K562 (cell line): ENCODE data around the gene KRT14. TPM values are rescaled to one million over a fixed set of nuclear protein-coding genes. Genes with fewer than 3 reads are reported as not detected.

Source experiments
- ATAC-seq: fragments of 200-7000 bp; cut with Tn5 transposase; 3 replicates; pipeline ENCODE4 v1.9.1; 2020; ENCODE audit warnings: moderate library complexity
- Bru-seq: library from RNA; stranded (reverse); fragments of 400-500 nt; gene quantifications from one replicate; lab custom pipeline; 2021; lab: Mats Ljungman, UMichigan
- BruChase-seq, 2 experiments: library from RNA; stranded (reverse); fragments of 400-500 nt; gene quantifications; one replicate each; lab custom pipeline; 2021; lab: Mats Ljungman, UMichigan
- BruUV-seq: library from RNA; stranded (reverse); fragments of 400-500 nt; replicated peaks from 2 replicates; lab custom pipeline; 2021; lab: Mats Ljungman, UMichigan
- CTCF ChIA-PET: fragments of 300-600 bp; formaldehyde crosslinking; extraction: SDS; loops from one replicate; lab custom pipeline; 2021; ENCODE audit warnings: low intra/inter-chr PET ratio; lab: Yijun Ruan, JAX
- POLR2A ChIA-PET: fragments of 300-600, 350-650 bp; sonication (Branson Sonifier 250); formaldehyde crosslinking; extraction: SDS; loops from one replicate; lab custom pipeline; 2021; ENCODE audit warnings: antibody characterized with exemption, inconsistent platforms; lab: Yijun Ruan, JAX
- DNase-seq, 4 experiments: peaks; one replicate each; pipeline versions ENCODE4 v3.0.0 to v3.0.0-alpha.2; 2011 to 2018; ENCODE audit warnings: low spot score in 3 of 4, mixed read lengths in 3 of 4; ENCODE audit errors: extremely low read depth in 1 of 4
- FAIRE-seq: peaks from 2 replicates; lab custom pipeline; 2011; peaks lifted over from hg19 to GRCh38; lab: Jason Lieb, UNC
- H2AFZ ChIP-seq: 2 replicates; pipeline ENCODE4 v1.6.0; 2011; ENCODE audit warnings: low read depth, low read length, control low read depth, inconsistent platforms
- H3K27ac ChIP-seq: fragments of 200-600 bp; 3 replicates; pipeline ENCODE4 v1.8.0; 2011; ENCODE audit warnings: low read depth, mild to moderate bottlenecking, control low read depth, inconsistent platforms, low read length, moderate library complexity, mixed read lengths; ENCODE audit errors: extremely low read depth
- H3K27me3 ChIP-seq, 2 experiments: fragments of 300-600 bp in 1 of 2; 2 replicates in 1 of 2; 3 replicates in 1 of 2; pipeline versions ENCODE4 v1.6.0 to v1.8.0; 2011; ENCODE audit warnings: inconsistent platforms in 2 of 2, low read length in 2 of 2, mild to moderate bottlenecking in 1 of 2, mixed read lengths in 1 of 2, moderate library complexity in 1 of 2; ENCODE audit not compliant: control insufficient read depth in 2 of 2, insufficient read depth in 2 of 2
- H3K36me3 ChIP-seq: fragments of 300-600 bp; 3 replicates; pipeline ENCODE4 v1.8.0; 2011; ENCODE audit warnings: mild to moderate bottlenecking, low read length, inconsistent platforms; ENCODE audit not compliant: control insufficient read depth, insufficient read depth
- H3K4me1 ChIP-seq, 2 experiments: fragments of 200-600 bp in 1 of 2; replicated peaks in 1 of 2; 2 replicates in 1 of 2; 3 replicates in 1 of 2; pipeline versions ENCODE4 v1.5.1 to v1.8.0; 2011; ENCODE audit warnings: inconsistent platforms in 2 of 2, low read length in 2 of 2, mild to moderate bottlenecking in 1 of 2, mixed read lengths in 1 of 2, moderate library complexity in 1 of 2; ENCODE audit not compliant: control insufficient read depth in 2 of 2, insufficient read depth in 2 of 2
- H3K4me2 ChIP-seq: 2 replicates; pipeline ENCODE4 v1.6.1; 2011; ENCODE audit warnings: low read length, control low read depth, inconsistent platforms, mixed read lengths; ENCODE audit not compliant: insufficient read depth
- H3K4me3 ChIP-seq: fragments of 200-600 bp; sonication (generic), shearing (Covaris generic); 2 replicates; pipeline ENCODE4 v1.5.1; 2016; ENCODE audit warnings: control low read depth, inconsistent platforms
- H3K79me2 ChIP-seq: fragments of 200-600 bp; 3 replicates; pipeline ENCODE4 v1.8.0; 2011; ENCODE audit warnings: low read length, inconsistent platforms; ENCODE audit not compliant: control insufficient read depth, insufficient read depth
- H3K9ac ChIP-seq, 2 experiments: 2 replicates each; pipeline versions ENCODE4 v1.6.0 to v1.6.1; 2011; ENCODE audit warnings: low read depth in 2 of 2, low read length in 2 of 2, control low read depth in 1 of 2, inconsistent platforms in 1 of 2, mild to moderate bottlenecking in 1 of 2, mixed read lengths in 1 of 2; ENCODE audit not compliant: insufficient read depth in 1 of 2
- H3K9me1 ChIP-seq: one replicate; pipeline ENCODE4 v1.6.0; 2011; ENCODE audit warnings: inconsistent platforms, mild to moderate bottlenecking, low read length, moderate library complexity; ENCODE audit not compliant: control insufficient read depth, insufficient read depth
- H3K9me3 ChIP-seq: replicated peaks from 2 replicates; pipeline ENCODE4 v1.5.1; 2011; ENCODE audit warnings: low read depth, low read length, inconsistent platforms; ENCODE audit not compliant: control insufficient read depth, insufficient read depth
- H4K20me1 ChIP-seq: replicated peaks from 2 replicates; pipeline ENCODE4 v1.6.1; 2011; ENCODE audit warnings: low read length, inconsistent platforms, mixed read lengths; ENCODE audit not compliant: control insufficient read depth, insufficient read depth
- ETV1 ChIP-seq: fragments of 450-650 bp; conservative IDR thresholded peaks from 2 replicates; pipeline ENCODE4 v1.6.1; 2016; ENCODE audit warnings: missing genetic modification characterization, control low read depth, low read depth, missing compliant biosample characterization
- GABPA ChIP-seq: fragments of 200-800 bp; sonication (Bioruptor generic); conservative IDR thresholded peaks from 2 replicates; pipeline ENCODE4 v1.6.1; 2016; ENCODE audit warnings: low read depth, missing genetic modification characterization, missing compliant biosample characterization
- IFI16 ChIP-seq: fragments of 250-450 bp; sonication (Bioruptor Pico); IDR thresholded peaks from 2 replicates; pipeline ENCODE4 v2.1.2; 2022; ENCODE audit warnings: mild to moderate bottlenecking, inconsistent platforms
- KLF13 ChIP-seq: fragments of 450-650 bp; IDR thresholded peaks from 2 replicates; pipeline ENCODE4 v1.6.1; 2016; ENCODE audit warnings: missing genetic modification characterization, low read depth, mild to moderate bottlenecking, missing compliant biosample characterization, moderate library complexity, borderline replicate concordance
- NBN ChIP-seq: fragments of 450-650 bp; IDR thresholded peaks from 2 replicates; pipeline ENCODE4 v1.6.1; 2016; ENCODE audit warnings: low read depth, mild to moderate bottlenecking
- NR1H2 ChIP-seq: sonication (generic); formaldehyde crosslinking; IDR thresholded peaks from 2 replicates; pipeline ENCODE4 v1.4.0; 2020; ENCODE audit warnings: mild to moderate bottlenecking, missing genetic modification reagents
- PRPF4 ChIP-seq: fragments of 200-400 bp; formaldehyde crosslinking; IDR thresholded peaks from one replicate; pipeline ENCODE4 v1.6.1; 2017; ENCODE audit warnings: low read length, low read depth, mild to moderate bottlenecking; ENCODE audit not compliant: insufficient read depth, poor library complexity, severe bottlenecking
- PTRF ChIP-seq: fragments of 450-650 bp; IDR thresholded peaks from 2 replicates; pipeline ENCODE4 v1.6.1; 2016; ENCODE audit warnings: mild to moderate bottlenecking, missing genetic modification characterization, missing compliant biosample characterization
- SIN3A ChIP-seq, 2 experiments: fragments of 150-350 bp in 1 of 2; IDR thresholded peaks; 2 replicates each; pipeline ENCODE4 v1.6.1; 2011 to 2016; ENCODE audit warnings: borderline replicate concordance in 2 of 2, low read depth in 2 of 2, low read length in 2 of 2, mild to moderate bottlenecking in 2 of 2, moderate library complexity in 2 of 2; ENCODE audit not compliant: control insufficient read depth in 1 of 2
- TCFL5 ChIP-seq: fragments of 250-450 bp; sonication (Bioruptor Pico); conservative IDR thresholded peaks from 2 replicates; pipeline ENCODE4 v1.6.1; 2021; ENCODE audit warnings: mild to moderate bottlenecking, moderate library complexity, matching md5 sums
- ZNF184 ChIP-seq: sonication (generic); formaldehyde crosslinking; IDR thresholded peaks from 2 replicates; pipeline ENCODE4 v1.5.0; 2020; ENCODE audit warnings: missing genetic modification reagents
- ZNF212 ChIP-seq: fragments of 450-650 bp; formaldehyde crosslinking; IDR thresholded peaks from 2 replicates; pipeline ENCODE4 v1.4.0; 2020; ENCODE audit warnings: mild to moderate bottlenecking
- ZNF57 ChIP-seq: fragments of 450-650 bp; formaldehyde crosslinking; IDR thresholded peaks from 2 replicates; pipeline ENCODE4 v1.4.0; 2020; ENCODE audit warnings: mild to moderate bottlenecking, moderate library complexity
- WGBS: fragments of 100-300 bp; shearing (Covaris generic); methylation state at CpG from one replicate; pipeline ENCODE4 v1.1.6; 2016; ENCODE audit warnings: low coverage, mixed read lengths; ENCODE audit not compliant: insufficient coverage; ENCODE audit errors: missing lambda C conversion rate; 5-methylcytosine and 5-hydroxymethylcytosine counted together
- in situ Hi-C: fragments of 300-500 bp; cut with MboI; formaldehyde crosslinking; loops from 4 replicates; pipeline ENCODE4 v1.15.0; 2018; ENCODE audit warnings: inconsistent platforms, mixed read lengths
- intact Hi-C: fragments of 100-400 bp; cut with micrococcal nuclease; formaldehyde crosslinking; loops from 2 replicates; pipeline ENCODE4 v1.14.2; 2022
- long read RNA-seq, 3 experiments: library from polyadenylated mRNA in 2 of 3; library from RNA in 1 of 3; unstranded in 2 of 3; stranded (forward) in 1 of 3; transcript quantifications; one replicate each; pipeline ENCODE4 v2.0.0, GENCODE V29; 2019 to 2022
- polyA minus RNA-seq, 3 experiments: library from RNA; depleted of rRNA, polyadenylated mRNA; stranded (reverse); fragments of >200 nt; gene quantifications; 2 replicates each; pipeline ENCODE4 v1.2.3, GENCODE V29; 2011
- polyA plus RNA-seq, 8 experiments: library from polyadenylated mRNA; depleted of rRNA in 4 of 8; stranded (reverse) in 5 of 8; unstranded in 3 of 8; fragments of >200 nt; fragmentation: Nextera tagmentation in 2 of 8; fragmentation: Illumina TruSeq in 1 of 8; extraction: Ambion mirVana in 2 of 8; extraction: Trizol in 1 of 8; gene quantifications; 2 replicates each; pipeline versions ENCODE4 v1.2.1 to v1.2.3, GENCODE V29; 2011 to 2014; ENCODE audit warnings: inconsistent platforms in 1 of 8, missing spikeins in 1 of 8
- total RNA-seq, 7 experiments: library from RNA; depleted of rRNA in 6 of 7; stranded (reverse); fragments of >200 nt in 6 of 7; fragmentation: Illumina TruSeq in 2 of 7; extraction: Trizol in 2 of 7; gene quantifications; 2 replicates each; pipeline versions ENCODE4 v1.2.1 to v1.2.3, GENCODE V29; 2011 to 2021; ENCODE audit warnings: low replicate concordance in 1 of 7

The KRT14 gene
- total RNA-seq (2011; cell fraction: chromatin; rRNA removed; ENCODE audit: low replicate concordance) = not detected in 2 replicates
- not detected in 2 replicates for total RNA-seq (2011; cell fraction: nucleolus; rRNA removed)
- total RNA-seq (2011; cell fraction: nucleoplasm; rRNA removed) = not detected in 2 replicates
- not detected in 2 replicates for total RNA-seq (2014; rRNA removed)
- not detected in 2 replicates for total RNA-seq (2014; rRNA removed; fragmentation: Illumina TruSeq; extraction: Trizol)
- not detected in 2 replicates for total RNA-seq (2015; rRNA removed; fragmentation: Illumina TruSeq; extraction: Trizol)
- not detected in 2 replicates for total RNA-seq (2021)
- polyA plus RNA-seq (2011; rRNA removed) = 0.08 and 0.22 TPM in 2 replicates
- 0.09 TPM in 1 of 2 replicates, not detected in the other for polyA plus RNA-seq (2011; cell fraction: cytosol; rRNA removed)
- polyA plus RNA-seq (2011; cell fraction: nucleus; rRNA removed) = not detected in 2 replicates
- not detected in 2 replicates for polyA plus RNA-seq (2012)
- polyA plus RNA-seq (2014; fragmentation: Illumina TruSeq; extraction: Trizol) = not detected in 2 replicates
- polyA plus RNA-seq (2014; fragmentation: Nextera tagmentation; extraction: Ambion mirVana) = not detected
- not detected in 2 replicates for polyA plus RNA-seq (2014; rRNA removed)
- not detected in 2 replicates for polyA minus RNA-seq (2011; rRNA and poly(A)+ RNA removed)
- polyA minus RNA-seq (2011; cell fraction: cytosol; rRNA and poly(A)+ RNA removed) = not detected in 2 replicates
- not detected in 2 replicates for polyA minus RNA-seq (2011; cell fraction: nucleus; rRNA and poly(A)+ RNA removed)
- Bru-seq, nascent RNA = not detected
- BruChase-seq, experiment 1, labeled RNA remaining after a 2-hour chase = not detected
- not detected for BruChase-seq, experiment 2, labeled RNA remaining after a 6-hour chase
- long read RNA-seq, experiment 1 = 0 reads
- long read RNA-seq, experiment 2 = 0 reads
- long read RNA-seq, experiment 3 = 0 reads

DNA sequence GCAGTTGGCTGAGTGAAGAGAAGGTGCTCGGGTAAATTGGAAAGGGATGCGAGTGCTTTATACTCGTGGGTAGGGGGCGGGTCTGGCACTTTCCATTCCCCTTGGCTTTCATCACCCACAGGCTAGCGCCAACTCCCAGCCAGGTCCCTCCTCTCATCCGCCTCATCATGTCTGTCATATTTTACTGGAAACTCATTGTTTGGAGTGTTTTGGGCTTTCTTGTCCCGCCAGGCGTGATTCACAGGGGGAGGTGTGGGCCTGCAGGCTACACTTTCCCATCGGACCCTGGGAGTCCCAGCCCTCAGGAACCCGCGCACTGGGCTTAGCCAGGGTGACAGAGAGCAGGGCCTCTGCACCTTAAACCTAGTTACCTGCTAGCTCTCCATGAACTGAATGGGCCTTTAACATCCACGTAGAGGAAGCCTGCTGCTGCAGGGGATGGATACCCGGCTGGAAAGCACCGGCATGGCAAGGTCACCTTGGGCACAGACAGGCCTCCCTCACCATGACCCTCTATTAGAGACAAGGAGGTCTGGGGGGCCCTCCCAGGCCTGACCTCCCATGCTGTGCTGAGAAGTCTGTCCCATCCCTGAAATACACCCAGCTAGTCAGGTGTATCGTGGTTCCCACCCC is at the start of gene KRT14:
TSS of gene KRT14 (minus strand) at position 33 of the 633 bp plus-strand sequence. CDS start 61 bp downstream, outside the sequence.
- under 1% methylated on average over 14 of the region's 15 CpGs for WGBS
- CTCF ChIA-PET = no interaction called here
- BruUV-seq = no TSS peak
- ATAC-seq = no peak
- intact Hi-C loops = no loop called here
- Histone ChIP-seq H2AFZ (no peak within 1 kb of the TSS), H3K9me3 (no peaks in the 10 kb centered on the region), H3K4me3 (no peak within 1 kb of the TSS), H3K79me2 (no peaks in the 10 kb centered on the region), H4K20me1 (no peaks in the 10 kb centered on the region), H3K36me3 (no peaks in the 10 kb centered on the region), H3K9ac (no peak within 1 kb of the TSS), H3K9me1 (no peaks in the 10 kb centered on the region), H3K4me1 (no peaks in the 10 kb centered on the region; a peak in 1 of 5 replicates), H3K4me2 (no peak within 1 kb of the TSS), H3K27ac (no peak within 1 kb of the TSS), H3K27me3 (peaks cover 24 to 76% of the 10 kb centered on the region in 2 experiments)
- in situ Hi-C loops = no loop called here
- TF ChIP-seq ZNF212 (CRISPR knock-in tag) (no peak), KLF13 (tag) (no peak), TCFL5 (CRISPR knock-in tag) (no peak), ETV1 (tag) (no peak), PRPF4 (no peak), ZNF57 (no peak), ZNF184 (no peak), NR1H2 (CRISPR knock-in tag) (no peak), SIN3A (IDR thresholded peaks at IDR 0.05; ENCODE audit: borderline replicate concordance in 2 of 2, control insufficient read depth in 1 of 2, low read depth in 2 of 2, low read length in 2 of 2) (no peak), GABPA (tag) (no peak), PTRF (tag) (no peak), IFI16 (no peak), NBN (no peak)
- POLR2A ChIA-PET = interaction anchor here (0.6 kb wide), 1 partner anchor 18 kb away, joined by 4 read pairs; no protein-coding TSS in a partner anchor
- no peak for FAIRE-seq
- DNase-seq = no peak
